HL-60 (cell line): ENCODE measurements around the gene VRK3.

ENCODE experiments used
- DNase-seq, 2 experiments: peaks; one replicate each; pipeline ENCODE4 v3.0.0-alpha.2; 2010 to 2020; ENCODE audit warnings: low read depth in 1 of 2, low spot score in 1 of 2
- H3K27ac ChIP-seq: fragments of 250-450 bp; sonication (Bioruptor Pico); replicated peaks from 2 replicates; pipeline ENCODE4 v1.5.1; 2020; ENCODE audit warnings: mild to moderate bottlenecking, moderate library complexity
- H3K27me3 ChIP-seq: fragments of 250-450 bp; sonication (Bioruptor Pico); 2 replicates; pipeline ENCODE4 v1.5.1; 2021; ENCODE audit warnings: mild to moderate bottlenecking, moderate library complexity; ENCODE audit not compliant: insufficient read depth, poor library complexity, severe bottlenecking
- H3K4me3 ChIP-seq: replicated peaks from 2 replicates; pipeline ENCODE4 v1.5.1; 2011; ENCODE audit warnings: mild to moderate bottlenecking, control low read depth, low read length; ENCODE audit not compliant: insufficient read depth
- CTCF ChIP-seq: IDR thresholded peaks from one replicate; pipeline ENCODE4 v1.5.1; 2011; ENCODE audit warnings: low read length, control low read depth, inconsistent platforms; ENCODE audit not compliant: insufficient read depth
- GABPA ChIP-seq: IDR thresholded peaks from 2 replicates; pipeline ENCODE4 v1.6.1; 2012; ENCODE audit warnings: low read depth
- POLR2AphosphoS5 ChIP-seq: IDR thresholded peaks from 2 replicates; pipeline ENCODE4 v1.6.1; 2012; ENCODE audit warnings: low read depth
- REST ChIP-seq: IDR thresholded peaks from 2 replicates; pipeline ENCODE4 v1.6.1; 2012; ENCODE audit warnings: low read depth; ENCODE audit not compliant: insufficient replicate concordance
- SPI1 ChIP-seq: IDR thresholded peaks from 2 replicates; pipeline ENCODE4 v1.6.1; 2012; ENCODE audit warnings: low read depth, mild to moderate bottlenecking, borderline replicate concordance

VRK3 gene

GRCh38 chr19:50025794-50026549 lies 800 bp upstream of the VRK3 start, which contains the start of gene ZNF473:
TSS of gene ZNF473 (plus strand) at chr19:50026005. CDS start at chr19:50031083, 5,078 bp downstream.
- Histone ChIP-seq H3K27ac (peak within 1 kb of the TSS; percentile 89), H3K4me3 (peak within 1 kb of the TSS; percentile 73), H3K27me3 (no peaks in the 10 kb centered on the region)
- TF ChIP-seq POLR2AphosphoS5 (peak; percentile 82), CTCF (no peak), SPI1 (peak; percentile 43; the same call in 1 of the 2 replicates), REST (no peak), GABPA (peak; percentile 65)
- DNase-seq, result peak; percentile 91 to 96

DNA sequence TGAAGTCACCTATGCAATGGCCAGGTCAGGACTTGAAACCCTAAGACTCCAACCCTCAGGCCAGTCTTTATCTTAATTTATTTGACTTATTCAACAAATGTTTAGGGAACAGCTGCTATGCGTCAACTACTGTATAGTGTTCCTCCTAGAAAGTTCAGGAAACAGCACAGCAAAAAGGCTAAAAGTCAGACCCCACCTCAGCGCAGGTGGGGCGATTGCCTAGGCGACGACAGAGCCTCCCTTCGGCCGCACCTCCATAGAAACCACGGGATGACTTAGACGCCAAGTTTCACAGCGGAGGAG lies 502 bp downstream of the VRK3 start:
- Histone ChIP-seq H3K27ac (peak overlapping the region; percentile 89), H3K4me3 (peak overlapping the region; percentile 73), H3K27me3 (no peaks in the 10 kb centered on the region)
- TF ChIP-seq CTCF (no peak), SPI1 (no peak), POLR2AphosphoS5 (no peak), REST (no peak), GABPA (no peak)
- no peak for DNase-seq

DNA sequence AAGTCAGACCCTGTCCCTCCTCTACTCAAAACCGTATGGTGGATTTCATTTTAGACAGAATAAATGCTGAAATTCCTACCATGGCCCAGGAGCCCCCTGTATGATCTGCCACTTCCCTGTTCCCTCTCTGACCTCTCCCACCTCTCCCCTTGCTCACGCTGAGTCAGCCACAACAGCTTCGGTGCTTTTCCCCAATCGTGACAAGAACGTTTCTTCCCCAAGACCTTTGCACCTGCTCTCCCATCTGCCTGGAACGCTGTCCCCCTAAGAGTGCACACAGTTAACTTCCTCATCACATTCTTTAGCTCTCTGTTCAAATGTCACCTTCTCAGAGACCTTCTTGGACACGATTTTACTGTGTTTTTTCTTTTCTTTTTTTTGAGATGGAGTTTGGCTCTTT lies 2.3 kb downstream of the VRK3 start:
- TF ChIP-seq SPI1 (no peak; the same call in 1 of the 2 replicates), POLR2AphosphoS5 (no peak), REST (no peak), GABPA (no peak), CTCF (no peak)
- no peak overlapping the region for H3K4me3 ChIP-seq
- peak in 1 of 2 experiments; percentile 39 for DNase-seq
- H3K27ac ChIP-seq, result no peak overlapping the region
- no peaks in the 10 kb centered on the region for H3K27me3 ChIP-seq
